Measurements from ENCODE around the gene WLS.

Gene WLS

GRCh38 chr1:68217618-68218017 lies 14.7 kb downstream of the WLS start:
- no peak for TF ChIP-seq CTCF (IDR thresholded peaks at IDR 0.05)
- no peak for TF ChIP-seq ZFX (IDR thresholded peaks at IDR 0.05; ENCODE audit: borderline replicate concordance)
- no peak overlapping the region for H3K27ac ChIP-seq

DNA sequence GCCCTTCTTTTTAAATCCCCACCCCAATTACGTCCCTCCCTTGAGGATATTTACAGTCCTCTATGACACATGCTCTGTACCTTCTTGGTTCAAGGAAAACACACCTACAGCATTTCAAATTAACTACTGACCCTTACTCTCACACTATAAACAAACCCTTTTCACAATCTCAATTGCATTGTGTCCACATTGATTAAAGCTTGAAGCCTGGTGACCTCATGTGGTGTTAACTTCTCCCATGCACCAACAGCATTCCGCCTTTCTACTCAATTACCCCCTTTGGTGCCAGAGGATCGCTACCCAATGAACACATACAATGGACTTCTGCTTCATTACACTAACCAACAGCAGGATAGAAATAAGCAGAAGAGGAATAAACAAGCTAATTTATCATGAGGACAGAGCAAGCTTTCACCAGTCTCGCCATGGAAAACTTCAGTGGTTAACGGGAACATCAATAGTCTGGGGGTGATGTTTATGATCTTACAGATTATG lies 15.2 kb downstream of the WLS start:
- H3K27ac ChIP-seq = no peak overlapping the region
- no peak for TF ChIP-seq CTCF (IDR thresholded peaks at IDR 0.05)
- no peak for TF ChIP-seq ZFX (IDR thresholded peaks at IDR 0.05; ENCODE audit: borderline replicate concordance)

DNA sequence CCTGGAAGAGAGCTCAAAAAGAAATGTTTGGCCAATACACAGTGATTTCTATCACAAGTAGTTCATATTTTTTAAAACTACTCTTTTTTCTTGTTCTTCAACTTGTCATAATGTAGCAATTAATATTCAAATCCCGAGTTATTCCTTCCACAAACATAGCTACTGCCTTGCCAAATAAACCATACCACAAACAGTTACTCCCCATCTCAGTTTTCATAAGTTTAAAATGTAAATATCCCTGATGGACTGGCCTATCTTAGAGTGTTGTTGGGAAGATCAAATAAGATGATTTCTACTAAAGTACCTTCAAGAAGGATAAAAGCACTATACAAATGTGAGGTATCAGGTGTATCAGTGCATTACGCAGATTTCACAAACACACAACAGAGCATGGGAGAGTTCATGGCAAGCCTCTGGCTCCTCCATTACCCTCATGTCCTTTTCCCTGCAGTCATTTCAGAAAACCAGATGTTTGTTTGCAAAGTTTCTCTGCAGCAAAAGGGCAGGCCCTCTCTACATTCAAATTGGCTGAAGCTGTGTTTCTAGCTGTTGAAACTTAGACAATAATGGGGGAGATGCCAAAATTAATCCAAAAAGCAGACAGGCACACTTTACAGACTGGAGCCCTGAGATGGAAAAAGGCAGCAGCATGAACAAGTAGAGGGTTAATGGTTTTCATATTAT lies 16.1 kb downstream of the WLS start:
- no peak for TF ChIP-seq ZFX (IDR thresholded peaks at IDR 0.05; ENCODE audit: borderline replicate concordance)
- TF ChIP-seq CTCF (IDR thresholded peaks at IDR 0.05) = no peak

DNA sequence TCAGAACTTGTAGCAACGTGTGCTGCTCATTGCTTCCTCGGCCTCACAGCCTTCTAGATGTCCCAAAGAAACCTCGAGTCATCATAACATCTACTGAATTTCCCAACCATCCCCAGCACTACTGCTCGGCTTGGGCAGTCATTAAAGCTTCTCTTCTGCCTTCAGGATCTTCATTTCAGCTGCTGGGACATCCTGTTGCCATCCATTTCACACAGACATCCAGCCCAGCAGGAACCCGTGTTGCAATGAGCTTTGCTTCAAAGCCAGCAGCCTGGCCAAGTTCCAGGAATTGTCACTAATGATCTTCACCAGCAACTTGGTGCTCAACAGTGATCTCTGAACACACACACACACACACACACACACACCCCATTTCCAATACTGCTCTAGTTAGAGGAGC lies 18.5 kb downstream of the WLS start:
- TF ChIP-seq CTCF (IDR thresholded peaks at IDR 0.05) (no peak), ZFX (IDR thresholded peaks at IDR 0.05; ENCODE audit: borderline replicate concordance) (no peak)
- no peak overlapping the region for H3K27ac ChIP-seq

More for the DNA sequence above, 16.1 kb downstream of the WLS start:
- H3K27ac ChIP-seq = no peak overlapping the region

GRCh38 chr1:68211761-68212380 lies 20.5 kb downstream of the WLS start:
- TF ChIP-seq ZFX (IDR thresholded peaks at IDR 0.05; ENCODE audit: borderline replicate concordance) (no peak), CTCF (IDR thresholded peaks at IDR 0.05) (no peak)
- H3K27ac ChIP-seq = no peak overlapping the region

DNA sequence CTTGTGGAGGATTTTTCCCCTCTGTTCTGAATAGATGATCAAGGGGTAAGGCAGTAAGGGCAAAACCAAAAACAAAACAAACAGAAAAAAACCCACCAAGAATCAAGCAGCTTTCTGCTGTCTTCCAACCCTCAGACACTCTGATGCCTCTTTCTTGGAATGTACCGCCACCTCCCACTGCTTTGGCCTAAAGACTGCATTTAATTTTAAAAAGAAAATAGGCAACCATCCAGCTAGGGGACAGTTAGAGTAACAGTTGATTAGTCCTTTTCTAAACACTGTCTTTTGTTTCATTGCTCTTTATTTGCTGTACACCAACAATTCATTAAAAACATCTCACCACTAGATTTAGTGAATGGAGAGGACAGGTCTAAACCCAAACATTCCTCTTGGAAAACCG lies 21.5 kb downstream of the WLS start:
- no peak overlapping the region for H3K27ac ChIP-seq
- TF ChIP-seq CTCF (IDR thresholded peaks at IDR 0.05) = no peak
- no peak for TF ChIP-seq ZFX (IDR thresholded peaks at IDR 0.05; ENCODE audit: borderline replicate concordance)

DNA sequence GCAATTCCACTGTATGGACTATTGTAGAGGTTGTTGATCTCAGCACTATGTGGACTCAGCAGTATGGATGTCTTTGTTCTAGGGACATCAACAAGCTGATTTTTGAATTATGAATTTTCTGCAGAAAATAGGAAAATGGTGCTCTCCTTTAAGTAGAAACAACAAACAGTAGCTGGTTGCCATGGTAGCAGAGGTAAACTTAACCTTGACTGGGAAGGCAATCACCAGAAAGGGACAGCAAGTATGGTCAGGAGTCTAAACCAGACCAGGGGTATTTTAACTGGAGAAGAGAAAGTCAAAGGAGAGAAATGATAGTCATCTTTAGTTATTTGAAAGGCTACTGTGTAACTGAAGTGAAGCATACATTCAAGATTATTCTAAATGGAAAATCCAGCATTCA lies 22.3 kb downstream of the WLS start:
- no peak overlapping the region for H3K27ac ChIP-seq
- TF ChIP-seq CTCF (IDR thresholded peaks at IDR 0.05) (no peak), ZFX (IDR thresholded peaks at IDR 0.05; ENCODE audit: borderline replicate concordance) (no peak)

Measured in 22Rv1 (cell line).